ENCODE measurements around the gene HLCS. TPM values are rescaled to one million over a fixed set of nuclear protein-coding genes. Genes with fewer than 3 reads are reported as not detected.
A peak's percentile ranks its signal among the peaks of the same experiment; 100 is the strongest.

The HLCS gene
- total RNA-seq, 2 donors from 2014 or later = 27.2 to 38.6 TPM

DNA sequence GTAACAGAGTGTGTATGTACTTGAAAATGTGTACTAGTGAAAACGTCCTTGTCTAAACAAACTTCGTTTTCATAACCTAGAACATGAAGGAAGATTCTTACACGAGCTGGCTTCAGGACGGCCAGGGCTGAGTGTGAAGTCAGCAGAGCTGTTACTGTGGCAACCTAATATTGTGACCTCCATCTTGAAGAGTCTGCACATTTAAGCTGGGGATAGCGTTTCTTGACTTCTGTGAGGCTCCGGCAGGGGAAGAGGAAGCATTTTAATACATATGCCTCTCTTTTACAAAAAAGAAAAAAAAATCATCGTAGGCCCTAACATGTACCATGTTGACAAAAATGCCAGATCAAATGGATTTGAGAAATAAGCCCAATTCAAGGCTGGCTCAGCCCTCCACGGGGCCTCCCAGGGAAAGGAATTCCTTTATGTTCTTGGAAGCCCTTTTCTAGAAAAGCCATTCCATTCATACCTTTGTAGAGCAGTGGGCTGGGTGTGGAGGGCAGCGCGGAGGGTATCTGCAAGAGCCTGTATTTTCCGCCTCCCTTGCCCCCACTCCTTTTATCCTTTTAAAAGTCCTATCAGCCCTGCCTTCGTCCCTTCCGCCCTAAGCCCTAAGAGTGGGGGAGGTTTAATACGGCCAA lies 216.4 kb downstream of the HLCS start:
- WGBS, 2 donors = 86 to 87% methylated on average over 14 of the region's 14 CpGs
- no peak for ATAC-seq
- no peak for DNase-seq
- intact Hi-C loops (cut with DNase I) = loop anchor here (10.0 kb wide), 2 partner anchors 105 to 175 kb away; no protein-coding TSS in a partner anchor
- H3K36me3 ChIP-seq (replicated peaks in 1 of 2; ENCODE audit: insufficient read depth in 1 of 2, low read depth in 2 of 2) = no peaks in the 10 kb centered on the region
- no peak for TF ChIP-seq POLR2A (IDR thresholded peaks at IDR 0.05)
- TF ChIP-seq, protein P1, sequence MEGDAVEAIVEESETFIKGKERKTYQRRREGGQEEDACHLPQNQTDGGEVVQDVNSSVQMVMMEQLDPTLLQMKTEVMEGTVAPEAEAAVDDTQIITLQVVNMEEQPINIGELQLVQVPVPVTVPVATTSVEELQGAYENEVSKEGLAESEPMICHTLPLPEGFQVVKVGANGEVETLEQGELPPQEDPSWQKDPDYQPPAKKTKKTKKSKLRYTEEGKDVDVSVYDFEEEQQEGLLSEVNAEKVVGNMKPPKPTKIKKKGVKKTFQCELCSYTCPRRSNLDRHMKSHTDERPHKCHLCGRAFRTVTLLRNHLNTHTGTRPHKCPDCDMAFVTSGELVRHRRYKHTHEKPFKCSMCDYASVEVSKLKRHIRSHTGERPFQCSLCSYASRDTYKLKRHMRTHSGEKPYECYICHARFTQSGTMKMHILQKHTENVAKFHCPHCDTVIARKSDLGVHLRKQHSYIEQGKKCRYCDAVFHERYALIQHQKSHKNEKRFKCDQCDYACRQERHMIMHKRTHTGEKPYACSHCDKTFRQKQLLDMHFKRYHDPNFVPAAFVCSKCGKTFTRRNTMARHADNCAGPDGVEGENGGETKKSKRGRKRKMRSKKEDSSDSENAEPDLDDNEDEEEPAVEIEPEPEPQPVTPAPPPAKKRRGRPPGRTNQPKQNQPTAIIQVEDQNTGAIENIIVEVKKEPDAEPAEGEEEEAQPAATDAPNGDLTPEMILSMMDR (IDR thresholded peaks at IDR 0.05) = no peak
- H3K27ac ChIP-seq = no peak overlapping the region
- no peak overlapping the region for H3K4me3 ChIP-seq
- H3K9me3 ChIP-seq = no peaks in the 10 kb centered on the region
- H3K4me1 ChIP-seq = peaks cover 10% of the 10 kb centered on the region
- H3K27me3 ChIP-seq = no peaks in the 10 kb centered on the region

DNA sequence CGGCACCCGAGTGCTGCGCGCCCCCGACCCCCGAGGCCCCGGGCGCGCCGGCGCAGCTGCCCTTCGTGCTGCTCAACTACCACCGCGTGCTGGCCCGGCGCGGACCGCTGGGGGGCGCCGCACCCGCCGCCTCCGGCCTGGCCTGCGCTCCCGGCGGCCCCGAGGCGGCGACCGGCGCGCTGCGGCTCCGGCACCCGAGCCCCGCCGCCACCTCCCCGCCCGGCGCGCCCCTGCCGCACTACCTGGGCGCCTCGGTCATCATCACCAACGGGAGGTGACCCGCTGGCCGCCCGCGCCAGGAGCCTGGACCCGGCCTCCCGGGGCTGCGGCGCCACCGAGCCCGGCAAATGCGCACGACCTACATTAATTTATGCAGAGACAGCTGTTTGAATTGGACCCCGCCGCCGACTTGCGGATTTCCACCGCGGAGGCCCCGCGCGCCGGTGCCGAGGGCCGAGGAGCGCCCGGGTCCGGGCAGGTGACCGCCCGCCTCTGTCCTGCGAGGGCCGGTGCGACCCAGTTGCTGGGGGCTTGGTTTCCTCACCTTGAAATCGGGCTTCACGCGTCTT lies 218.6 kb downstream of the HLCS start:
- H3K27ac ChIP-seq = no peak overlapping the region
- H3K27me3 ChIP-seq = no peaks in the 10 kb centered on the region
- TF ChIP-seq, protein P1 (IDR thresholded peaks at IDR 0.05) = peak in 3 of 7 experiments; percentile 50 to 76 (median 66)
- no peak for TF ChIP-seq POLR2A (IDR thresholded peaks at IDR 0.05)
- H3K4me3 ChIP-seq = peak overlapping the region in 1 of 2 donors; percentile 31
- ATAC-seq = peak; percentile 89
- intact Hi-C loops (cut with DNase I) = no loop called here
- H3K4me1 ChIP-seq = peaks cover 17% of the 10 kb centered on the region
- peak; percentile 52 to 78 (median 63) for DNase-seq
- H3K36me3 ChIP-seq (replicated peaks in 1 of 2; ENCODE audit: insufficient read depth in 1 of 2, low read depth in 2 of 2) = no peaks in the 10 kb centered on the region
- no peaks in the 10 kb centered on the region for H3K9me3 ChIP-seq
- WGBS, 2 donors = 8 to 40% methylated on average over 2 to 69 of the region's 80 CpGs

DNA sequence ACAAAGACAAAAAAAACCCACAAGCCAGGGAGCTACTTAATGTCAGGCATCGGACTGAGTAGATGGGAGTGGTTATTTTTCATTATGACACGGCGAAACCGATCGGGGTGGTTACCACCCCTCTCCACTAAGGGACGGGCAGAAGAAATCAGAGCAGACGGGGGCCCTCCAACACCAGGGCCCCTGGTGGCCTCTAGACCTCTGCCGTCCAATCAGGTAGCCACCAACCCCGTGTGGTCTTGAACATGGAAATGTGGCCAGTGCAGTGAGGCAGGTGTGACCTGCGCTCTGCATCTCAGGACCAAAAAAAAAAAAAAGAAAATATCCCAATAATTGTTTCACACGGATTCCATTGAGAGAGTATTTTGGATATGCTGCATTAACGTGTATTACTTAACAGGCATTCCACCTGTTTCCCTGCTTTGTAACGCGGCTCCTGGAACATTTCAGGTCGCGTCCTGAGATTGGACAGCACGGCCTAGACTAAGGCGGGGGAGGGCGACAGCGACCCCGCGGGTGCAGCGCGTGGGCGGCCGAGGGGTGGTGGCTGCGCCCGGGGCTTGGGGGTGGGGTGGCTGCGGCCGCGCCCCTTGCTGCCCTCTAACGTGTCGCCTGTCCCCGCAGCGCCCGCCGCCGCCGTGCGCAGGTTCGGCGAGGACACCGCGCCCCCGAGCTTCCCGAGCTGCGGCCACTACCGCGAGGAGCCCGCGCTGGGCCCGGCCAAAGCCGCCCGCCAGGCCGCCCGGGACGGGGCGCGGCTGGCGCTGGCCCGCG lies 219.2 kb downstream of the HLCS start:
- 23 to 25% methylated on average over 21 to 36 of the region's 62 CpGs for WGBS, 2 donors

DNA sequence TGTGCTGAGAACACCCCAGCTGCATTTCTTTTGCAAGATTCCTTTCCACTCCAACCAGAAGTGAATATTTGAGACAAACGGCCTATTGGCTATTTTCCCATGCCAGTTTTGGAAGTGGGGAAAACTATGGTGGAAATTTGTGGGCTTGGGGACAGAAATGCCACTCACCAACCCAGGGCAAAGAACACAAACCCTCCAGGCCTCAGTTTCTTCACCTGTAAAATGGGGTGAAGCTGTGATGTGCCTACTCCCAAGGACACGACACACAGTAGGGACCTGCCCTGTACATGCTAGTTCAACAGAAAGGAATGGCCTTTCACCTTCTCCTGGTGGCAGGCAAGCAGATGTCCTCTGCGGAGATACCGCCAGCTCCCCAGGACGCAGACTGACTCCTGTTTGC lies 221.0 kb downstream of the HLCS start:
- Histone ChIP-seq H3K27me3 (no peaks in the 10 kb centered on the region), H3K4me1 (peaks cover 17% of the 10 kb centered on the region), H3K27ac (no peak overlapping the region), H3K4me3 (no peak overlapping the region), H3K36me3 (replicated peaks in 1 of 2; ENCODE audit: insufficient read depth in 1 of 2, low read depth in 2 of 2) (no peaks in the 10 kb centered on the region), H3K9me3 (no peaks in the 10 kb centered on the region)
- intact Hi-C loops (cut with DNase I) = no loop called here
- no peak for TF ChIP-seq POLR2A (IDR thresholded peaks at IDR 0.05)
- TF ChIP-seq, protein P1 (IDR thresholded peaks at IDR 0.05) = no peak
- 80 to 83% methylated on average over 5 of the region's 5 CpGs for WGBS, 2 donors
- no peak for ATAC-seq
- no peak for DNase-seq

More for the DNA sequence above, 219.2 kb downstream of the HLCS start:
- Histone ChIP-seq H3K4me3 (no peak overlapping the region), H3K4me1 (peaks cover 17% of the 10 kb centered on the region), H3K27ac (no peak overlapping the region), H3K27me3 (no peaks in the 10 kb centered on the region), H3K9me3 (no peaks in the 10 kb centered on the region), H3K36me3 (replicated peaks in 1 of 2; ENCODE audit: insufficient read depth in 1 of 2, low read depth in 2 of 2) (no peaks in the 10 kb centered on the region)
- ATAC-seq (peak; percentile 40), DNase-seq (peak in 1 of 4 donors; percentile 18)
- intact Hi-C loops (cut with DNase I) = no loop called here
- TF ChIP-seq POLR2A (IDR thresholded peaks at IDR 0.05) = no peak
- TF ChIP-seq, protein P1 (IDR thresholded peaks at IDR 0.05) = no peak

Data from body of pancreas (tissue), 4 donors.